Measurements from ENCODE around the gene FAM20C. TPM values are rescaled to one million over a fixed set of nuclear protein-coding genes. Genes with fewer than 3 reads are reported as not detected.

The FAM20C gene
- total RNA-seq, 4 donors from 2014 or later: 46.5 to 79.2 (median 69.8) TPM

- TF ChIP-seq EP300 (IDR thresholded peaks at IDR 0.05) (no peak), POLR2A (IDR thresholded peaks at IDR 0.05; ENCODE audit: low read depth) (no peak), POLR2AphosphoS5 (IDR thresholded peaks at IDR 0.05) (no peak), CTCF (IDR thresholded peaks at IDR 0.05) (no peak)
- Histone ChIP-seq H3K36me3 (peaks cover 73 to 100% (median 91%) of the 10 kb centered on the region in 4 donors), H3K9me3 (no peaks in the 10 kb centered on the region), H3K27me3 (no peaks in the 10 kb centered on the region), H3K4me3 (no peak overlapping the region), H3K27ac (replicated peaks in 1 of 4) (no peak overlapping the region), H3K4me1 (no peaks in the 10 kb centered on the region)
- WGBS: 92% methylated on average over 40 of the region's 41 CpGs
- no peak for DNase-seq (ENCODE audit: extremely low spot score)
- intact Hi-C loops (cut with DNase I): no loop called here
These were observed 61.4 kb downstream of the FAM20C start for GRCh38 chr7:253581-254336.

GRCh38 chr7:254337-255037 is 62.1 kb downstream of the FAM20C start:
- Histone ChIP-seq H3K9me3 (no peaks in the 10 kb centered on the region), H3K4me3 (no peak overlapping the region), H3K36me3 (peaks cover 72 to 100% (median 91%) of the 10 kb centered on the region in 4 donors), H3K27me3 (no peaks in the 10 kb centered on the region), H3K27ac (replicated peaks in 1 of 4) (no peak overlapping the region), H3K4me1 (no peaks in the 10 kb centered on the region)
- 95% methylated on average over 31 of the region's 31 CpGs for WGBS
- intact Hi-C loops (cut with DNase I): no loop called here
- TF ChIP-seq POLR2AphosphoS5 (IDR thresholded peaks at IDR 0.05) (no peak), EP300 (IDR thresholded peaks at IDR 0.05) (no peak), POLR2A (IDR thresholded peaks at IDR 0.05; ENCODE audit: low read depth) (no peak), CTCF (IDR thresholded peaks at IDR 0.05) (no peak)
- DNase-seq (ENCODE audit: extremely low spot score): no peak

GRCh38 chr7:255038-255435 is 62.7 kb downstream of the FAM20C start:
- peaks cover 73 to 100% (median 91%) of the 10 kb centered on the region in 4 donors for H3K36me3 ChIP-seq
- no peak for DNase-seq (ENCODE audit: extremely low spot score)

GRCh38 chr7:255721-256361 is 63.5 kb downstream of the FAM20C start:
- WGBS: 93% methylated on average over 42 of the region's 44 CpGs
- Histone ChIP-seq H3K4me1 (no peaks in the 10 kb centered on the region), H3K9me3 (no peaks in the 10 kb centered on the region), H3K36me3 (peaks cover 76 to 100% (median 91%) of the 10 kb centered on the region in 4 donors), H3K4me3 (no peak overlapping the region), H3K27ac (replicated peaks in 1 of 4) (no peak overlapping the region), H3K27me3 (no peaks in the 10 kb centered on the region)
- intact Hi-C loops (cut with DNase I): no loop called here
- DNase-seq (ENCODE audit: extremely low spot score): no peak
- no peak for TF ChIP-seq CTCF (IDR thresholded peaks at IDR 0.05)
- TF ChIP-seq POLR2AphosphoS5 (IDR thresholded peaks at IDR 0.05): no peak
- TF ChIP-seq POLR2A (IDR thresholded peaks at IDR 0.05; ENCODE audit: low read depth): no peak
- TF ChIP-seq EP300 (IDR thresholded peaks at IDR 0.05): no peak

More at GRCh38 chr7:255038-255435, 62.7 kb downstream of the FAM20C start:
- no peak overlapping the region for H3K27ac ChIP-seq (replicated peaks in 1 of 4)
- H3K27me3 ChIP-seq: no peaks in the 10 kb centered on the region
- H3K4me3 ChIP-seq: no peak overlapping the region
- TF ChIP-seq CTCF (IDR thresholded peaks at IDR 0.05) (no peak), POLR2A (IDR thresholded peaks at IDR 0.05; ENCODE audit: low read depth) (no peak), POLR2AphosphoS5 (IDR thresholded peaks at IDR 0.05) (no peak), EP300 (IDR thresholded peaks at IDR 0.05) (no peak)
- 93% methylated on average over 19 of the region's 19 CpGs for WGBS
- intact Hi-C loops (cut with DNase I): no loop called here
- no peaks in the 10 kb centered on the region for H3K4me1 ChIP-seq
- no peaks in the 10 kb centered on the region for H3K9me3 ChIP-seq
